ENCODE measurements around the gene MIF4GD. TPM values are rescaled to one million over a fixed set of nuclear protein-coding genes. Genes with fewer than 3 reads are reported as not detected.

MIF4GD gene
- total RNA-seq, 2 donors from 2014 or later, result 14.1 to 31.4 TPM

- no peaks in the 10 kb centered on the region for H3K36me3 ChIP-seq
- 93% methylated on average over 3 of the region's 3 CpGs for WGBS
Observed at GRCh38 chr17:75219815-75220214, 51.2 kb downstream of the MIF4GD start.

GRCh38 chr17:75218131-75218530 lies 52.9 kb downstream of the MIF4GD start:
- intact Hi-C loops (cut with DNase I), result no loop called here
- WGBS, result 91% methylated on average over 6 of the region's 6 CpGs

More at GRCh38 chr17:75219815-75220214, 51.2 kb downstream of the MIF4GD start:
- Histone ChIP-seq H3K4me3 (no peak overlapping the region), H3K27ac (no peak overlapping the region), H3K4me1 (replicated peaks) (no peaks in the 10 kb centered on the region), H3K9me3 (no peaks in the 10 kb centered on the region), H3K27me3 (replicated peaks; ENCODE audit: insufficient read depth) (no peaks in the 10 kb centered on the region)
- no peak for TF ChIP-seq CTCF (IDR thresholded peaks at IDR 0.05)
- no peak for TF ChIP-seq POLR2AphosphoS5 (IDR thresholded peaks at IDR 0.05)
- no peak for TF ChIP-seq POLR2A (IDR thresholded peaks at IDR 0.05)
- no peak for DNase-seq (ENCODE audit: low spot score)
- intact Hi-C loops (cut with DNase I), result no loop called here

More at GRCh38 chr17:75218131-75218530, 52.9 kb downstream of the MIF4GD start:
- TF ChIP-seq POLR2A (IDR thresholded peaks at IDR 0.05) (no peak), CTCF (IDR thresholded peaks at IDR 0.05) (no peak), POLR2AphosphoS5 (IDR thresholded peaks at IDR 0.05) (no peak)
- H3K27me3 ChIP-seq (replicated peaks; ENCODE audit: insufficient read depth), result no peaks in the 10 kb centered on the region
- H3K36me3 ChIP-seq, result no peaks in the 10 kb centered on the region
- DNase-seq (ENCODE audit: low spot score), result no peak
- H3K27ac ChIP-seq, result no peak overlapping the region
- H3K9me3 ChIP-seq, result no peaks in the 10 kb centered on the region
- H3K4me1 ChIP-seq (replicated peaks), result no peaks in the 10 kb centered on the region
- no peak overlapping the region for H3K4me3 ChIP-seq

Other genes with a start within 250 kb of the MIF4GD start
- gene ATP5PD, start 224.3 kb downstream of the MIF4GD start, total RNA-seq, result 100 to 1,000 TPM; 116 to 201 TPM
- gene KCTD2, start 224.0 kb downstream of the MIF4GD start, total RNA-seq, result 100 to 1,000 TPM in 1 of 2 donors, 10 to 100 TPM in 1; 24.4 to 104 TPM
- gene SLC16A5, start 183.3 kb downstream of the MIF4GD start, total RNA-seq, result 10 to 100 TPM; 65.0 to 66.4 TPM
- 10 to 100 TPM; 13.6 to 15.1 TPM for gene ARMC7, start 161.3 kb downstream of the MIF4GD start, total RNA-seq
- 100 to 1,000 TPM; 120 to 166 TPM for gene NT5C, start 139.5 kb downstream of the MIF4GD start, total RNA-seq
- 100 to 1,000 TPM in 1 of 2 donors, 10 to 100 TPM in 1; 97.9 to 132 TPM for gene JPT1, start 116.7 kb downstream of the MIF4GD start, total RNA-seq
- gene SUMO2, start 88.3 kb downstream of the MIF4GD start, total RNA-seq, result 10 to 100 TPM; 79.7 to 97.2 TPM
- gene NUP85, start 65.6 kb downstream of the MIF4GD start, total RNA-seq, result 10 to 100 TPM; 41.0 to 46.7 TPM
- 10 to 100 TPM; 18.9 to 43.3 TPM for gene GGA3, start 9.6 kb downstream of the MIF4GD start, total RNA-seq
- gene MRPS7, start 9.4 kb downstream of the MIF4GD start, total RNA-seq, result 10 to 100 TPM; 40.8 to 45.3 TPM
- 10 to 100 TPM in 1 of 2 donors, 1 to 10 TPM in 1; 5.2 to 15.2 TPM for gene SLC25A19, start 18.2 kb upstream of the MIF4GD start, total RNA-seq
- gene GRB2, start 134.4 kb upstream of the MIF4GD start, total RNA-seq, result 10 to 100 TPM; 88.3 to 95.7 TPM
- gene TMEM94, start 185.4 kb upstream of the MIF4GD start, total RNA-seq, result 100 to 1,000 TPM in 1 of 2 donors, 10 to 100 TPM in 1; 63.5 to 128 TPM
- 10 to 100 TPM; 16.0 to 35.8 TPM for gene CASKIN2, start 244.3 kb upstream of the MIF4GD start, total RNA-seq
- 10 to 100 TPM; 45.9 to 56.2 TPM for gene TSEN54, start 245.3 kb upstream of the MIF4GD start, total RNA-seq

All from prostate gland (tissue), 2 donors.